K562 (cell line): ENCODE data around the gene CREBL2. TPM values are rescaled to one million over a fixed set of nuclear protein-coding genes. Genes with fewer than 3 reads are reported as not detected.

Experiments used
- ATAC-seq: fragments of 200-7000 bp; cut with Tn5 transposase; 3 replicates; pipeline ENCODE4 v1.9.1; 2020; ENCODE audit warnings: moderate library complexity
- BruUV-seq: library from RNA; stranded (reverse); fragments of 400-500 nt; replicated peaks from 2 replicates; lab custom pipeline; 2021; lab: Mats Ljungman, UMichigan
- CTCF ChIA-PET: fragments of 300-600 bp; formaldehyde crosslinking; extraction: SDS; loops from one replicate; lab custom pipeline; 2021; ENCODE audit warnings: low intra/inter-chr PET ratio; lab: Yijun Ruan, JAX
- POLR2A ChIA-PET: fragments of 300-600, 350-650 bp; sonication (Branson Sonifier 250); formaldehyde crosslinking; extraction: SDS; loops from one replicate; lab custom pipeline; 2021; ENCODE audit warnings: antibody characterized with exemption, inconsistent platforms; lab: Yijun Ruan, JAX
- DNase-seq, 4 experiments: peaks; one replicate each; pipeline versions ENCODE4 v3.0.0 to v3.0.0-alpha.2; 2011 to 2018; ENCODE audit warnings: low spot score in 3 of 4, mixed read lengths in 3 of 4; ENCODE audit errors: extremely low read depth in 1 of 4
- FAIRE-seq: peaks from 2 replicates; lab custom pipeline; 2011; peaks lifted over from hg19 to GRCh38; lab: Jason Lieb, UNC
- H2AFZ ChIP-seq: 2 replicates; pipeline ENCODE4 v1.6.0; 2011; ENCODE audit warnings: low read depth, low read length, control low read depth, inconsistent platforms
- H3K27ac ChIP-seq: fragments of 200-600 bp; 3 replicates; pipeline ENCODE4 v1.8.0; 2011; ENCODE audit warnings: low read depth, mild to moderate bottlenecking, control low read depth, inconsistent platforms, low read length, moderate library complexity, mixed read lengths; ENCODE audit errors: extremely low read depth
- H3K27me3 ChIP-seq, 2 experiments: fragments of 300-600 bp in 1 of 2; 2 replicates in 1 of 2; 3 replicates in 1 of 2; pipeline versions ENCODE4 v1.6.0 to v1.8.0; 2011; ENCODE audit warnings: inconsistent platforms in 2 of 2, low read length in 2 of 2, mild to moderate bottlenecking in 1 of 2, mixed read lengths in 1 of 2, moderate library complexity in 1 of 2; ENCODE audit not compliant: control insufficient read depth in 2 of 2, insufficient read depth in 2 of 2
- H3K36me3 ChIP-seq: fragments of 300-600 bp; 3 replicates; pipeline ENCODE4 v1.8.0; 2011; ENCODE audit warnings: mild to moderate bottlenecking, low read length, inconsistent platforms; ENCODE audit not compliant: control insufficient read depth, insufficient read depth
- H3K4me1 ChIP-seq, 2 experiments: fragments of 200-600 bp in 1 of 2; replicated peaks in 1 of 2; 2 replicates in 1 of 2; 3 replicates in 1 of 2; pipeline versions ENCODE4 v1.5.1 to v1.8.0; 2011; ENCODE audit warnings: inconsistent platforms in 2 of 2, low read length in 2 of 2, mild to moderate bottlenecking in 1 of 2, mixed read lengths in 1 of 2, moderate library complexity in 1 of 2; ENCODE audit not compliant: control insufficient read depth in 2 of 2, insufficient read depth in 2 of 2
- H3K4me2 ChIP-seq: 2 replicates; pipeline ENCODE4 v1.6.1; 2011; ENCODE audit warnings: low read length, control low read depth, inconsistent platforms, mixed read lengths; ENCODE audit not compliant: insufficient read depth
- H3K4me3 ChIP-seq: fragments of 200-600 bp; sonication (generic), shearing (Covaris generic); 2 replicates; pipeline ENCODE4 v1.5.1; 2016; ENCODE audit warnings: control low read depth, inconsistent platforms
- H3K79me2 ChIP-seq: fragments of 200-600 bp; 3 replicates; pipeline ENCODE4 v1.8.0; 2011; ENCODE audit warnings: low read length, inconsistent platforms; ENCODE audit not compliant: control insufficient read depth, insufficient read depth
- H3K9ac ChIP-seq, 2 experiments: 2 replicates each; pipeline versions ENCODE4 v1.6.0 to v1.6.1; 2011; ENCODE audit warnings: low read depth in 2 of 2, low read length in 2 of 2, control low read depth in 1 of 2, inconsistent platforms in 1 of 2, mild to moderate bottlenecking in 1 of 2, mixed read lengths in 1 of 2; ENCODE audit not compliant: insufficient read depth in 1 of 2
- H3K9me1 ChIP-seq: one replicate; pipeline ENCODE4 v1.6.0; 2011; ENCODE audit warnings: inconsistent platforms, mild to moderate bottlenecking, low read length, moderate library complexity; ENCODE audit not compliant: control insufficient read depth, insufficient read depth
- H3K9me3 ChIP-seq: replicated peaks from 2 replicates; pipeline ENCODE4 v1.5.1; 2011; ENCODE audit warnings: low read depth, low read length, inconsistent platforms; ENCODE audit not compliant: control insufficient read depth, insufficient read depth
- H4K20me1 ChIP-seq: replicated peaks from 2 replicates; pipeline ENCODE4 v1.6.1; 2011; ENCODE audit warnings: low read length, inconsistent platforms, mixed read lengths; ENCODE audit not compliant: control insufficient read depth, insufficient read depth
- CHD7 ChIP-seq: fragments of 200-600 bp; sonication (generic); IDR thresholded peaks from one replicate; pipeline ENCODE4 v1.6.1; 2012; ENCODE audit warnings: mild to moderate bottlenecking, low read depth, low read length, inconsistent platforms
- EHMT2 ChIP-seq: fragments of 450-650 bp; IDR thresholded peaks from 2 replicates; pipeline ENCODE4 v1.6.1; 2018; ENCODE audit warnings: antibody characterized with exemption
- GABPB2 ChIP-seq: fragments of 250-450 bp; sonication (Bioruptor Pico); conservative IDR thresholded peaks from 2 replicates; pipeline ENCODE4 v1.5.1; 2021; ENCODE audit warnings: mild to moderate bottlenecking
- KLF6 ChIP-seq: fragments of 250-450 bp; sonication (Bioruptor Pico); IDR thresholded peaks from 2 replicates; pipeline ENCODE4 v1.4.0; 2020; ENCODE audit warnings: mild to moderate bottlenecking, moderate library complexity, borderline replicate concordance
- ZBTB49 ChIP-seq: sonication (generic); formaldehyde crosslinking; IDR thresholded peaks from 2 replicates; pipeline ENCODE4 v1.8.0; 2022; ENCODE audit warnings: missing genetic modification reagents, mild to moderate bottlenecking, borderline replicate concordance
- ZFPM2 ChIP-seq: fragments of 250-450 bp; sonication (Bioruptor Pico); IDR thresholded peaks from 2 replicates; pipeline ENCODE4 v1.5.1; 2022; ENCODE audit warnings: mild to moderate bottlenecking
- WGBS: fragments of 100-300 bp; shearing (Covaris generic); methylation state at CpG from one replicate; pipeline ENCODE4 v1.1.6; 2016; ENCODE audit warnings: low coverage, mixed read lengths; ENCODE audit not compliant: insufficient coverage; ENCODE audit errors: missing lambda C conversion rate; 5-methylcytosine and 5-hydroxymethylcytosine counted together
- in situ Hi-C: fragments of 300-500 bp; cut with MboI; formaldehyde crosslinking; loops from 4 replicates; pipeline ENCODE4 v1.15.0; 2018; ENCODE audit warnings: inconsistent platforms, mixed read lengths
- intact Hi-C: fragments of 100-400 bp; cut with micrococcal nuclease; formaldehyde crosslinking; loops from 2 replicates; pipeline ENCODE4 v1.14.2; 2022
- polyA plus RNA-seq, 8 experiments: library from polyadenylated mRNA; depleted of rRNA in 4 of 8; stranded (reverse) in 5 of 8; unstranded in 3 of 8; fragments of >200 nt; fragmentation: Nextera tagmentation in 2 of 8; fragmentation: Illumina TruSeq in 1 of 8; extraction: Ambion mirVana in 2 of 8; extraction: Trizol in 1 of 8; gene quantifications; 2 replicates each; pipeline versions ENCODE4 v1.2.1 to v1.2.3, GENCODE V29; 2011 to 2014; ENCODE audit warnings: inconsistent platforms in 1 of 8, missing spikeins in 1 of 8
- total RNA-seq, 7 experiments: library from RNA; depleted of rRNA in 6 of 7; stranded (reverse); fragments of >200 nt in 6 of 7; fragmentation: Illumina TruSeq in 2 of 7; extraction: Trizol in 2 of 7; gene quantifications; 2 replicates each; pipeline versions ENCODE4 v1.2.1 to v1.2.3, GENCODE V29; 2011 to 2021; ENCODE audit warnings: low replicate concordance in 1 of 7

CREBL2 gene
- total and polyA plus RNA-seq, 9 of the 15 experiments (the other 6 are each of a cell fraction or from before 2014, with no cell fraction given): 1.7 to 7.3 (median 5.2) TPM

GRCh38 chr12:12661086-12661856 is 49.6 kb downstream of the CREBL2 start:
- WGBS: 17% methylated on average over 7 of the region's 7 CpGs
- intact Hi-C loops: no loop called here
- no peaks in the 10 kb centered on the region for H3K79me2 ChIP-seq
- TF ChIP-seq GABPB2 (no peak), EHMT2 (no peak), ZFPM2 (CRISPR knock-in tag) (no peak), ZBTB49 (CRISPR knock-in tag) (no peak), CHD7 (no peak), KLF6 (CRISPR knock-in tag) (no peak)
- peak overlapping the region; percentile 32; the same call in 1 of the 2 replicates for H2AFZ ChIP-seq
- no peaks in the 10 kb centered on the region for H3K27me3 ChIP-seq
- no peak for FAIRE-seq
- peaks cover 0 to 2% of the 10 kb centered on the region in 2 experiments; a peak in 3 of 5 replicates for H3K4me1 ChIP-seq
- in situ Hi-C loops: no loop called here
- no peaks in the 10 kb centered on the region for H3K36me3 ChIP-seq
- CTCF ChIA-PET: no interaction called here
- H3K9me3 ChIP-seq: no peaks in the 10 kb centered on the region
- ATAC-seq: no peak
- no peak overlapping the region for H3K9ac ChIP-seq
- H3K27ac ChIP-seq: no peak overlapping the region
- H4K20me1 ChIP-seq: no peaks in the 10 kb centered on the region
- no peak overlapping the region for H3K4me3 ChIP-seq
- DNase-seq: no peak
- H3K4me2 ChIP-seq: no peak overlapping the region
- H3K9me1 ChIP-seq: no peaks in the 10 kb centered on the region
- POLR2A ChIA-PET: no interaction called here
- no TSS peak for BruUV-seq
